ENCODE results near the gene BCAS3. TPM values are rescaled to one million over a fixed set of nuclear protein-coding genes. Genes with fewer than 3 reads are reported as not detected.

Gene BCAS3
- total RNA-seq, 4 donors from 2014 or later = 20.7 to 76.3 (median 39.8) TPM

DNA sequence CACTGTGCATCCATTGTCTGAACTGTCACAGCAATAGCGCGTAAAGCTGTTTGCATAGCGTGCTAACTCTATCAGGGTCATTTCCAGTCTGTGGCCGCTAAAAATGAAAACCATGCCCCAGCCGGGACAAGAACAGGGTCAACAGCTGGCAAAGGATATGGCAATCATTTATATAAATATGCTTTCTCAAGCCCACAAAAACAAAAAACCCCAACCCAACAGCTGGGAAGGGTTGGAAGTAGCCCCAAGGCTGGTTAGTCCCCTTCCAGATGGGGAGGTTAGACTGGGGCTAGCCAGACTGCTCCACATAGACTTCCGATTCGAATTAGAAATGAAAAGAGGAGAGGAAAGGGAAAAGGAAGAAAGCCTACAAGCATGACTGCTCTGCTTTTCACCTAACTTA is 518.7 kb downstream of the BCAS3 start:
- TF ChIP-seq EP300 (IDR thresholded peaks at IDR 0.05; ENCODE audit: low read depth) (no peak), POLR2AphosphoS5 (IDR thresholded peaks at IDR 0.05) (no peak), POLR2A (IDR thresholded peaks at IDR 0.05) (no peak), CTCF (IDR thresholded peaks at IDR 0.05) (no peak)
- DNase-seq = no peak
- Histone ChIP-seq H3K4me1 (no peaks in the 10 kb centered on the region), H3K9me3 (no peaks in the 10 kb centered on the region), H3K36me3 (no peaks in the 10 kb centered on the region), H3K27me3 (no peaks in the 10 kb centered on the region), H3K4me3 (no peak overlapping the region), H3K27ac (peak overlapping the region in 3 of 4 donors; percentile 10 to 31 (median 21))
- intact Hi-C loops (cut with DNase I; ENCODE audit: low total_unique reads) (no loop called here), in situ Hi-C loops (cut with MboI; ENCODE audit: low pct_ligation_motif_present in 1 of 4, low pct_unique_long_range_greater_than_20kb in 1 of 4, low sequenced_read_pairs in 3 of 4) (no loop called here)
- WGBS, 2 donors (ENCODE audit: low coverage in 1 of 2) = 69 to 89% methylated on average over 7 of the region's 7 CpGs

GRCh38 chr17:61196799-61197198 is 519.1 kb downstream of the BCAS3 start:
- H3K9me3 ChIP-seq = no peaks in the 10 kb centered on the region
- 66 to 81% methylated on average over 3 of the region's 3 CpGs for WGBS, 2 donors (ENCODE audit: low coverage in 1 of 2)
- H3K4me1 ChIP-seq = no peaks in the 10 kb centered on the region
- no peak for TF ChIP-seq POLR2A (IDR thresholded peaks at IDR 0.05)
- TF ChIP-seq CTCF (IDR thresholded peaks at IDR 0.05) = no peak
- TF ChIP-seq POLR2AphosphoS5 (IDR thresholded peaks at IDR 0.05) = no peak
- TF ChIP-seq EP300 (IDR thresholded peaks at IDR 0.05; ENCODE audit: low read depth) = no peak
- peak overlapping the region in 2 of 4 donors; percentile 10 to 21 for H3K27ac ChIP-seq
- in situ Hi-C loops (cut with MboI; ENCODE audit: low pct_ligation_motif_present in 1 of 4, low pct_unique_long_range_greater_than_20kb in 1 of 4, low sequenced_read_pairs in 3 of 4) = no loop called here
- H3K36me3 ChIP-seq = no peaks in the 10 kb centered on the region
- no peak overlapping the region for H3K4me3 ChIP-seq
- no peak for DNase-seq
- intact Hi-C loops (cut with DNase I; ENCODE audit: low total_unique reads) = no loop called here
- H3K27me3 ChIP-seq = no peaks in the 10 kb centered on the region

GRCh38 chr17:61199431-61200338 is 522.0 kb downstream of the BCAS3 start:
- TF ChIP-seq EP300 (IDR thresholded peaks at IDR 0.05; ENCODE audit: low read depth) (no peak), CTCF (IDR thresholded peaks at IDR 0.05) (no peak), POLR2AphosphoS5 (IDR thresholded peaks at IDR 0.05) (no peak), POLR2A (IDR thresholded peaks at IDR 0.05) (no peak)
- H3K27me3 ChIP-seq = no peaks in the 10 kb centered on the region
- no peak for DNase-seq
- no peaks in the 10 kb centered on the region for H3K4me1 ChIP-seq
- intact Hi-C loops (cut with DNase I; ENCODE audit: low total_unique reads) = no loop called here
- no peaks in the 10 kb centered on the region for H3K36me3 ChIP-seq
- in situ Hi-C loops (cut with MboI; ENCODE audit: low pct_ligation_motif_present in 1 of 4, low pct_unique_long_range_greater_than_20kb in 1 of 4, low sequenced_read_pairs in 3 of 4) = no loop called here
- no peaks in the 10 kb centered on the region for H3K9me3 ChIP-seq
- H3K4me3 ChIP-seq = no peak overlapping the region
- WGBS, 2 donors (ENCODE audit: low coverage in 1 of 2) = 84 to 90% methylated on average over 4 of the region's 4 CpGs
- H3K27ac ChIP-seq = no peak overlapping the region

DNA sequence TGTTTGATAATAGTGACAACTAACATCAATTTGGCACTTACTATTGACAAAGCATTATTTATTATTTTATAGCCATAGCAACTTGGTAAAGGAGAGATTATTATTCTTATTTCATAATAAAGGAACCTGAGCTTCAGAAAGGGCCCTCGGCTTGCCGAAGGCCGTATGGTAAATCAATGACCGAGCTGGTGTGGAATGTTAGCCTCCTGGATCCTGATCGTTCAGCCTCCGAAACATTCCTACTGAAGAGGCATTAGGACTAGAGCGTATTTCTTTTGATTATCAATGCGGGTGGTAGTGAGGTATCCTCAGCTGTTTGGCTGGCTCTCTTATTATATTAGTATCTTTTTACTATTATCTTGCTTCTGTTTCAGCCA is 522.7 kb downstream of the BCAS3 start:
- intact Hi-C loops (cut with DNase I; ENCODE audit: low total_unique reads) (no loop called here), in situ Hi-C loops (cut with MboI; ENCODE audit: low pct_ligation_motif_present in 1 of 4, low pct_unique_long_range_greater_than_20kb in 1 of 4, low sequenced_read_pairs in 3 of 4) (no loop called here)
- no peaks in the 10 kb centered on the region for H3K4me1 ChIP-seq
- 89 to 94% methylated on average over 4 to 8 of the region's 8 CpGs for WGBS, 2 donors (ENCODE audit: low coverage in 1 of 2)
- DNase-seq = no peak
- no peaks in the 10 kb centered on the region for H3K9me3 ChIP-seq
- no peak for TF ChIP-seq EP300 (IDR thresholded peaks at IDR 0.05; ENCODE audit: low read depth)
- TF ChIP-seq POLR2A (IDR thresholded peaks at IDR 0.05) = no peak
- TF ChIP-seq CTCF (IDR thresholded peaks at IDR 0.05) = no peak
- TF ChIP-seq POLR2AphosphoS5 (IDR thresholded peaks at IDR 0.05) = no peak
- no peak overlapping the region for H3K27ac ChIP-seq
- H3K4me3 ChIP-seq = no peak overlapping the region
- H3K27me3 ChIP-seq = no peaks in the 10 kb centered on the region
- no peaks in the 10 kb centered on the region for H3K36me3 ChIP-seq

Measured in transverse colon (tissue), 4 donors.